NOMO-1 treated with DMSO at 0.1 percent for 48 hours (cell line): ENCODE data around the gene SRMS.
A peak's percentile ranks its signal among the peaks of the same experiment; 100 is the strongest.

Source experiments
- DNase-seq: peaks from one replicate; lab custom pipeline; 2025; ENCODE audit not compliant: unreplicated experiment; lab: John Stamatoyannopoulos, UW

Gene SRMS

GRCh38 chr20:63553933-63554290, 6.4 kb upstream of the SRMS start, which contains the start of gene FNDC11:
TSS of gene FNDC11 (plus strand) at chr20:63554159. CDS start at chr20:63555664, 1,505 bp downstream.
- DNase-seq = no peak

GRCh38 chr20:63553251-63553932, 5.8 kb upstream of the SRMS start:
- peak; percentile 69 for DNase-seq

- DNase-seq = no peak
Observed at GRCh38 chr20:63552481-63553249, 5.1 kb upstream of the SRMS start.

GRCh38 chr20:63551068-63551467, 3.5 kb upstream of the SRMS start:
- DNase-seq = no peak

DNA sequence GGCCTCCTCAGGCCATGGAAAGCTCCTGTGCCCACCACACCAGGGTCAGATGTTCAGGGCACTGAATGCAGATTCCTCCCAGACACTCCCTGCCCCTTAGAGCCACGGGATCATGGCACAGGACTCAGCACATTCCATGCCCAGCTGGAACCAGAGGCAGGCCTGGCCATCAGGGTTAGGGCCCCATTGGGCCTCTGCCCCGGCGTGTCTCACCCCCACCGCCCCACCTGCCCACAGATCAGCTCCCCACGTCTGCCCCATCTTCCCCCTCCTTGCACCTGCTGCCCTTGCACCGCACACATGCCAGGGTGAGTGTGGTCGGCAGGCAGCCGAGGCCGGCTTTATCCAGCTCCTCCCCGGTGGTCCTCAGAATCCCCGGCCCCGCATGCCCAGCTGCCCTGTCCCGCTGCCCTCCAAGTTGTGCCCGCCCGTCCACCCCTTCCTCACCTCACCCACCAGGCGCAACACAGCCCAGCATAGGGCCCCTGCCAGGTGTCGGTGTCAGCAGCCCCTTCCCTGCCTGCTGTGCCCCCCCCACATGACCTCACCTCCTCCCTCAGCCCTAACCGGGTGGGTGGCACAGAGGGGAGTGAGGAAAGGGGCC, 2.2 kb upstream of the SRMS start:
- DNase-seq = no peak

DNA sequence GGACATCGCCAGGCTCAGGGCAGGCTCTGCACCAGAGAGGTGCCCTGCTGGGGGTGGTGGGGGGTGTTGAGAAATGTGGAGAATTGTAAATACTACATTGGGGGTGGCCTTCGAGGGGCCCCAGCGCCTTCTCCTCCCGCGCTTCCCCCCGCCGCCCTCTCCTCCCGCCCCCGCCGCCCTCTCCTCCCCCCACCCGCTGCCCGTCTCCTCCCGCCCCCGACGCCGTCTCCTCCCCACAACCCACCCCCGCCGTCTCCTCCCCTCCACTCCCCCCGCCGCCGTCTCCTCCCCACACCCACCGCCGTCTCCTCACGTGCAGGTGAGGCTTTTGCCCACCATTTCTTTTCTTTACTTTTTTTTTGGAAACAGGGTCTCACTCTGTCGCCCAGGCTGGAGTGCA, 1.5 kb upstream of the SRMS start:
- no peak for DNase-seq

- no peak for DNase-seq
Observed at GRCh38 chr20:63548542-63548941, 993 bp upstream of the SRMS start.

DNA sequence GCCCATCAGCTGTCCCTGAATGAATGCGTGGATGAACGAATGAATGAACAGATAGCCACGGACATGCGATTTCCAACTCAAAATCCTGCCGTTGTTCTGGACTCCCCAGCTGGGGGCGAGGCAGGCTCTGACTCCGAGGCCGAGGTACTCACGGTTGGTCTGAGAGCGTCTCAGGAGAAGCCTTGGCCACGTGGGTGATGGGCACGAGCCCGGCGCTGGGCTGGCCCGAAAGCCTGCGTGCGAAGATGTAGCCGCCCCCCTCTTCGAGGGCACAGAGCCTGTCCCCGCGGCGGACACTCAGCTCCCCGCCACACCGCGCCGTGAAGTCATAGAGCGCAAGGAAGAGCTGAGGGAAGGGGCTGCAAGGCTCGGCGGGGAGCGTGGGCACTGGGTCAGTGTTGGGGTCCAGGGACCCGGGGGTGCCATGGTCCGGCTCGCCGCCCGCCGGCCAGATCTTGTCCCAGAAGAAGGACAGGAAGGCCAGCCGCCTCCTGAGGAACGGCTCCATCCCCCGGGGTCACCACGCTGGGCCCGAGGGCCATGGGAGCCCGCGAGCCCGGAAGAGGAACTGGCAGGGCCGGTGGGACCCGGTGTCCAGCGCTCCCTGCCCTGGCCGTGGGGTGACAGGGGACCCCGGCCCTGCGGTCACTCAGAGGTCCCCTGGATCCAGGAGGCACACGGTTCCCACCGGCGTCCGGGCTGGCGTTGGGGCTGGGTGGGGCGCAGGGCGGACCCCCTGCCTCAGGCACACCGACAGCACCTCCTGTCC, 409 bp downstream of the SRMS start:
- DNase-seq = no peak

DNA sequence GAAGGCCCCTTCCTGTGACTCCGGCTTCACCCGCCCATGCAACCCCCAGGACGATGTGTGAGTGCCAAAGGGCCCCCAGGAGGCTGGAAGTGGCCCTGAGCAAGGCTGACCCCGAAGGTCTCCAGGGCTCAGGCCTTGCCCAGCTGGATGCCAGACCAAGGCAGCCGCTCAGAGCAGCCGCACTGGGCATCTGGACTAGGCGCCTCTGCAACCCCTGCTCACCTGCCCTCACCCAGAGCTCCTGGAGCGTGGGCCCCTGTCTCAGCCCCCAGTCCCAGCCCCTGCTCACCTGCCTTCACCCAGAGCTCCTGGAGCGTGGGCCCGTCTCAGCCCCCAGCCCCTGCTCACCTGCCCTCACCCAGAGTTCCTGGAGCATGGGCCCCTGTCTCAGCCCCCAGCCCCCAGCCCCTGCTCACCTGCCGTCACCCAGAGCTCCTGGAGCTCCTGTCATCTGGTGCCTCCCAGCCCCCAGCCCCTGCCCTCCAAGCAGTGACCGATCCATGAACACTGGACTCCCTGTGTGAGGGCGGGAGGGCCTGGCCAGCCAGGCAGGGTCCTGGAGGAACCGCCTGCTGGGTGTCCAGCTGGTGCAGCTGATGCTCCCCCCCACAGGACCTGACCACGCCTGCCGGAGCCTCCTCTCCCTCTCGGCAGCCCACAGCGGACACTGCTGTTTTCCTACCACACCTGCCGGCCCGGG, 1.1 kb downstream of the SRMS start:
- no peak for DNase-seq

DNA sequence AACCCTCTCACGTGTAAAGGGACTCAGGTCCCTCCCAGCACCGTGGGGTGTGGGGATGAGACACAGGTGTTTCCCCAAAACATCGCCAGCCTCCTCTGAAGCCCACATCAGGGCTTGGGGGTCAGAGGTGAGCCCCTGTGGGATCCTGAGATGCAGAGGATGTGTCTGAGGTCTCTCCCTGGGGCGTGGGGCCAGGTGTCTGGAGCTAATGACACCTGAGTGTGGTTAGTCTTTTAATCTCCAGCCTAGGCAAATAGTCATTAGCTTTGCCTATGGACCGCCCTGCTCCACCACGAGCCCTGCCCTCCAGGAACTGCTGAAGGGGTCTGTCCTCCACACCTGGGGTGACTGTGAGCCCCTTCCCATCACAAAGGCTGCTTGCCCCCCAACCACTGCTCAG, 1.7 kb downstream of the SRMS start:
- no peak for DNase-seq

DNA sequence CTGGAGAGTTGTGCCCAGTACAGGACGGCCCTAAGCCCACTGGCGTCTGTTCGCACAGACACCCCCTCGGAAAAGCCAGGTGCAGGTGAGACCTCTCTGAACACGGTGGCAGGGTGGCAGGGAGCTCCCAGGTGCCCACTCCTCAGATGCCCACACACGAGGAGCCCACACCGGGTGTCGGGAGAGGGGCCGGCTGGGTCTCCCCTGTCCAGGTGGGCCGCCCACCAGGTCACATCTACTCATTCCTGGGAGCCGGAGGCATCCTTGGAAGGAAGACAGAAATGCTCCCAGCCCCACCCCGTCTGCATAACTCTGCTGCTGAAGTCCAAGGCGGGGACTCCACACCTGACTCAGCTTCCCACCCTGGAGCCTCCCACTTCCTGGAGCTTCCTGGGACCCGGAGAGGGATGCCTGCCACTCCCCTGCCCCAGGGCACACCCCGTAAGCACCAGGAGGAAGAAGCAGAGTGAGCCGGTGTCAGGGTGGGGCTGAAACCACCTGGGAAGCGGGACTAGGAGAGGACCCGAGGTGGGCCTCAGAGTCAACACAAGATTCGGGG, 2.5 kb downstream of the SRMS start:
- no peak for DNase-seq

DNA sequence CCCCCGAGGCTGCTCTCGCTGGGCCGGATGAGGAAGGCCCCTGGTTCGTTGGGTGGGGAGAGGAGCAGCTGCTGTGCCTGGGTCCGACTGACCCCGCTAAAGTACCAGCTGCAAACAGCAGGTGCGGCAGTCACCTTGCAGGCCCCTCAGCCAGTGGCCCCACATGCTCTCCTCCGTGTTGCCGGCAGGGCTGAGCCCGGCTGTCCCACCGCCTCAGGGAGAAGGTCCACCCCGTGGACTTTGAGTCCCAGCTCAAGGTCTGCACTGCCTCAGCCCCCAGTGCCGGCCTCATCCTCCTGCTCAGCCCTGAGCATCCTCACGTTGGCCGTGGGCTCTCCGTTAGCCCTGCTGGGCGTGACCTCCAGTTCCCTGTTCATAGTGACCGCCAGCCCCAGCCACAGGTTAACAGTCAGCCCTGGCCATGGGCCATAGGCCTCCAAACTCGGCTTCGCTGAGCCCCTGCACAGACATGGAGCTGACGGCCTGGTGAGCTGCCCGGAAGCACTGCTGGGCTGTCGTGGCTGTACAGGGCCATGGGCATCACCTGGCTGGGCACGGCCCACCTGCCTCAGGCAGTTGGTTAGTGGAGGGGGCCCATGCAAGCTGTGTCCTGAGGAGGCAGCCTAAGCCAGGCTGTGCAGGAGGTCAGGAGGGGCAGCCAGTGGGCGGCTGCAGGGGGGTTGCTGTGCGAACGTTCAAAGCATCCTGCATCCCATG, 3.1 kb downstream of the SRMS start:
- no peak for DNase-seq

- no peak for DNase-seq
Observed at GRCh38 chr20:63543733-63544132, 3.8 kb downstream of the SRMS start.

GRCh38 chr20:63543131-63543530, 4.4 kb downstream of the SRMS start:
- no peak for DNase-seq

DNA sequence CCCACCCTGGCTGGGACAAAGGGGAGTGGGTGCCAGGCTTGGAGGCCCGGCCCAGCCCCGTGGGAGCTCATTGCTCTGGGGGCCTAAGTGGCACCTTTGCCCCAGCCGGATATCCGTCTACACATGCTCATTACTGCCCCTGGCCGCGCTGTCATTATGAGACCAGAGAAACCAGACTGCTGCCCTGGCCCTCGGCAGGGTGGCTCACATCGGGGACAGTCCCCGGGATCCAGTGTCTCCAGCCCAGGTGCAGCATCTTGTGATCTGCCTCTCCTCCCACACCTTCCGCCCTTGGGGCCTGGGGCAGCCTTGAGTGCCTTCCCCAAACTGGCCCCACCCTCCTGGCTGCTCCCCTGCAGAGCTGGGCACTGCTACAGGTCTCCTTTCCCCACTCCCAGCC, 4.9 kb downstream of the SRMS start:
- DNase-seq = no peak

GRCh38 chr20:63542031-63542559, 5.5 kb downstream of the SRMS start:
- peak; percentile 54 for DNase-seq

- no peak for DNase-seq
Observed at GRCh38 chr20:63541371-63541770, 6.2 kb downstream of the SRMS start.

GRCh38 chr20:63540417-63541186, 6.9 kb downstream of the SRMS start:
- no peak for DNase-seq
